HG03064 (cell line): ENCODE measurements around the gene LYPD1.

Source experiments
- ATAC-seq: cut with Tn5 transposase; IDR thresholded peaks from one replicate; pipeline ENCODE4 v1.9.1; 2021; ENCODE audit warnings: low read depth; ENCODE audit not compliant: unreplicated experiment

LYPD1 gene

GRCh38 chr2:132638313-132639040 lies 31.5 kb downstream of the LYPD1 start:
- no peak for ATAC-seq

GRCh38 chr2:132636346-132636745 lies 33.7 kb downstream of the LYPD1 start:
- no peak for ATAC-seq

- no peak for ATAC-seq
Observed at GRCh38 chr2:132633635-132634034, 36.4 kb downstream of the LYPD1 start.

- ATAC-seq: no peak
Observed at GRCh38 chr2:132632000-132632649, 37.9 kb downstream of the LYPD1 start.

GRCh38 chr2:132627536-132627935 lies 42.5 kb downstream of the LYPD1 start:
- ATAC-seq: no peak

- no peak for ATAC-seq
Observed at GRCh38 chr2:132623096-132623839, 46.7 kb downstream of the LYPD1 start.

GRCh38 chr2:132621131-132621875 lies 48.7 kb downstream of the LYPD1 start:
- no peak for ATAC-seq

- no peak for ATAC-seq
Observed at GRCh38 chr2:132620115-132620514, 49.9 kb downstream of the LYPD1 start.

GRCh38 chr2:132618734-132619133 lies 51.3 kb downstream of the LYPD1 start:
- ATAC-seq: no peak

- no peak for ATAC-seq
Observed at GRCh38 chr2:132617989-132618388, 52.0 kb downstream of the LYPD1 start.

GRCh38 chr2:132615329-132616085 lies 54.5 kb downstream of the LYPD1 start:
- ATAC-seq: no peak

GRCh38 chr2:132611719-132612118 lies 58.3 kb downstream of the LYPD1 start:
- ATAC-seq: no peak

- no peak for ATAC-seq
Observed at GRCh38 chr2:132609101-132609890, 60.7 kb downstream of the LYPD1 start.

GRCh38 chr2:132608311-132608710 lies 61.7 kb downstream of the LYPD1 start:
- no peak for ATAC-seq

GRCh38 chr2:132607426-132608090 lies 62.4 kb downstream of the LYPD1 start:
- ATAC-seq: no peak

- no peak for ATAC-seq
Observed at GRCh38 chr2:132606649-132607048, 63.4 kb downstream of the LYPD1 start.

GRCh38 chr2:132605236-132606180 lies 64.5 kb downstream of the LYPD1 start:
- ATAC-seq: no peak

GRCh38 chr2:132604561-132604960 lies 65.4 kb downstream of the LYPD1 start:
- no peak for ATAC-seq
